NCI-H1105 (cell line): ENCODE results near the gene KRT33A.
"Not testable (repeated sequence)": the region's sequence is repeated elsewhere in the genome, so short reads cannot be mapped to it uniquely, and the experiment has no call there.

Source experiments
- DNase-seq: peaks from one replicate; lab custom pipeline; 2025; lab: John Stamatoyannopoulos, UW

KRT33A gene

DNA sequence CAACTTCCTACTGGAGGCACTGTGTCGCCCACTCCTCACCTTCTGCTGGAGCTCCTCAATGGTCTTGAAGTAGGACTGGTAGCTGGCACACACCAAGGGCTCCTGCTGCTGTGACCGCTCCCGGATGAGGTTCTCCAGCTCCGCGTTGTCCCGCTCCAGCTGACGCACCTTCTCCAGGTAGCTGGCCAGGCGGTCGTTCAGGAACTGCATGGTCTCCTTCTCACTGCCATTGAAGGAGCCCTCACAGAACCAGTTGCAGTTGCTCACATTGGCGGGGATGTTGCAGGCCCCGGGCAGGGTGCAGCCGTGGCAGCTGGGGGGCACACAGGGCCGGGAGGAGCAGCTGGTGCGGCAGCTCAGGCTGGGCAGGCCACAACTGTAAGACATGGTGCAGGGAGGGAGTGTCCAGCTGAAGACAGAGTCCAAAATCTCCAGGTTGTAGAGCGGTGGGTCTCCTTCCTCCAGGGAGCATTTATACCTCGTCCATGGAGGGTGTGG, at the start of gene KRT33A:
Gene KRT33A, minus strand, starts transcription at position 448 of the 498 bp plus-strand sequence. Its CDS starts 61 bp downstream, at position 387.
- not testable (repeated sequence) for DNase-seq

DNA sequence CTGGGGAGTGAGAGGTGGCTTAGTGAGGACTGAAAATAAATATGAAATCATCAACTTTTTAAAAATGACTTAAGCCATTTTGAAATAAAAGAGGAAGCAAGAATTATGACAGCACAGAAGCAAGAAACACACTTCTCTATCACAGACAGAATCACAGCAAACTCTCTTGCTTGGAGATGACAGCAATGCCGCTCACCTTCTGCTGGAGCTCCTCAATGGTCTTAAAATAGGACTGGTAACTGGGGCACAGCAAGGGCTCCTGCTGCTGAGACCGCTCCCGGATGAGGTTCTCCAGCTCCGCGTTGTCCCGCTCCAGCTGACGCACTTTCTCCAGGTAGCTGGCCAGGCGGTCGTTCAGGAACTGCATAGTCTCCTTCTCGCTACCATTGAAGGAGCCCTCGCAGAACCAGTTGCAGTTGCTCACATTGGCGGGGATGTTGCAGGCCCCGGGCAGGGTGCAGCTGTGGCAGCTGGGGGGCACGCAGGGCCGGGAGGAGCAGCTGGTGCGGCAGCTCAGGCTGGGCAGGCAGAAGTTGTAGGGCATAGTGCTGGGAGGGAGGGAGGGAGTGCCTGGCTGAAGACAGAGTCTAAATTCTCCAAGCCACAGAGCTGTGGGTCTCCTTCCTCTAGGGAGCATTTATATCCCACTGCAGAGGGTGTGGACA, 46.5 kb upstream of the KRT33A start, which contains the start of gene KRT31:
Gene KRT31, minus strand, starts transcription at position 613 of the 665 bp plus-strand sequence. Its CDS starts 69 bp downstream, at position 544.
- no peak for DNase-seq

GRCh38 chr17:41396340-41396739, 45.7 kb upstream of the KRT33A start:
- no peak for DNase-seq

GRCh38 chr17:41395611-41396010, 45.0 kb upstream of the KRT33A start:
- no peak for DNase-seq

- not testable (repeated sequence) for DNase-seq
These were observed 44.4 kb upstream of the KRT33A start for GRCh38 chr17:41395044-41395443.

DNA sequence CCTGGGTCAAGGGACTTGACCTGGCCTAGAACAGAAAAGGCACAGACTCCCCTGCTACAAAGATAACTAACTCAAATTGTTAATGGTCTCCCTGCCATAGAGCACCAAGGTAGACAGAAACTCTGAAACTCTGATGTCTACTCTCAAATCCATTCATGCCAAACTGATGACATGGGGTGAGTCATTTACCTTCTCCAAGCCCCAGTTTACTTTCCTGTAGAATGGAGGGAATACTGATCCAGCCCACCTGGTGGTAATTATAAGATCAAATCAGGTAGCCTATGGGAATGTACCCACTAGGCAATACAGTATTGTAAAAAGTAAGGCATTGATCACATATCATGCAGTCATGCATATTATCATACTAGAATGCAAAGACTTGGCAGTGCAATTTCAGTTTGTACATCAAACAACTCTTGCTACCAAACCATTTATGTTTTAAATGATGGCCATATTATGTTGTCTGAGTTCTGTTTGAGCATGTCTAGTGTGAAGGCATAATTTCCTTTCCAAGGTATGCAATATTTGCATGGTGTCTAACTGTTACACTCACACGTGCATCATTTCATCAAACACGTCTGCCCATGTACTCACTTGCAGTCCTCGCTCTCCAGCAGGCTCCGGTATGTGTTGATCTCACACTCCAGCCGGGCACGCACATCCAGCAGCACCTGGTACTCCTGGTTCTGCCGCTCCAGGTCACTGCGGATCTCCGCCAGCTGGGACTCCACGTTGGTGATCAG, 43.8 kb upstream of the KRT33A start:
- DNase-seq: no peak

GRCh38 chr17:41393826-41394225, 43.2 kb upstream of the KRT33A start:
- no peak for DNase-seq

DNA sequence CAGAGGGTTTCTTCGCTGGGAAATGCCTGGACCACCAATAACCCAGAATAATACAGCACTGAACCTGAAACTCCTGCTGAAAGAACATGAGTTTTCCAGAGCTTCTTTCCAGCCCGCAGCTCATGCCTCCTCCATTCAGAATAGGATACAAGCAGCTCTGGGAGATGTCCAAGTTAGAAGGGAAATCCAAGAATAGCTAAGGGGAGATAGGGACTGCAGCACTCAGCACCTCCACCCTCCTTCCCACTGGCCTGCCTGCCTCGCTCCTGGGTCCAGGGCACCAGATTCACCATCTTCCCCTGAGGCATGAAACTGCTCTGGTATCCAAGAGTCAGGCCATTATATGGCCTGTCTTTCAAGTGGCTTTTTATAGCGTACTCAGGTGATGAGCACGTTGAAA, 42.7 kb upstream of the KRT33A start:
- no peak for DNase-seq

DNA sequence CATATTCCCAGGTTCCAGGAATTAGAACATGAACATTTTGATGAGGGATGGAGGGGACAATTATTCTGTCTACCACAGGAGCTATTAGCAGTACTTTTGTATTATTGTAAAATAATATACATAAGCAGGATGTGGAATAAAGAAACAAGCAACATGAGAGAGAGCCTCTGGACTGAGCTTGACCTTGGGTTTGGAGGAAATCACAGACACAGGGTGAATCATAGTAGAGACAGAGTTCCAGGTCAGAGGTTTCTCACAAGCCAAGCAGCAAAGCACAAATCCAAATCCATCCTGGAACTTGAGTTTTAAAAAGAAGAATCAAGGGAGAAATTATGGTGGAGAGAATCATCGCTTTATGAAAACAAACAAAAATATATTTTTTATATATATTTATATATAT, 41.6 kb upstream of the KRT33A start:
- DNase-seq: no peak

GRCh38 chr17:41391535-41391934, 40.9 kb upstream of the KRT33A start:
- DNase-seq: no peak

- no peak for DNase-seq
These were observed 39.8 kb upstream of the KRT33A start for GRCh38 chr17:41390411-41390938.

DNA sequence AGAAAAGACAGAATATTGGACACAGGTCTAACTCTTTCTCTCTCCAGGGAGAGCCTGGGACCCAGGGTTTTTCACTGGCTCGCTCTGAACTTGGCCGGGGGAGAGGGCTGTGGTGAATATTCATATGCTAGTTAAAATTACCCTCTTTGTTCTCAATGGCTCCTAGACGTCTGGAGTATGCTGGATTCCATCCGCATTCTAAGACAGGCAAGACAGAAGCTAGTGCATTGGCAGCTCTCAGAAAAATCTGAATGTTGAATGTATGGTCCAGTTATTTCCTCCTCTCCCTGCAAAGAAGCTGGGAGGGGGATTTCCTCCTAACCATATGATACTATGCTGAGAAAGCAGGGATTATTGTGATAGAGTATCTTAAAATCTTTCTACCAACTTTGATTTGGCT, 37.0 kb upstream of the KRT33A start:
- DNase-seq: no peak

GRCh38 chr17:41386227-41386626, 35.6 kb upstream of the KRT33A start:
- no peak for DNase-seq

- DNase-seq: no peak
These were observed 33.1 kb upstream of the KRT33A start for GRCh38 chr17:41383690-41384089.

GRCh38 chr17:41382394-41382793, 31.8 kb upstream of the KRT33A start:
- no peak for DNase-seq

DNA sequence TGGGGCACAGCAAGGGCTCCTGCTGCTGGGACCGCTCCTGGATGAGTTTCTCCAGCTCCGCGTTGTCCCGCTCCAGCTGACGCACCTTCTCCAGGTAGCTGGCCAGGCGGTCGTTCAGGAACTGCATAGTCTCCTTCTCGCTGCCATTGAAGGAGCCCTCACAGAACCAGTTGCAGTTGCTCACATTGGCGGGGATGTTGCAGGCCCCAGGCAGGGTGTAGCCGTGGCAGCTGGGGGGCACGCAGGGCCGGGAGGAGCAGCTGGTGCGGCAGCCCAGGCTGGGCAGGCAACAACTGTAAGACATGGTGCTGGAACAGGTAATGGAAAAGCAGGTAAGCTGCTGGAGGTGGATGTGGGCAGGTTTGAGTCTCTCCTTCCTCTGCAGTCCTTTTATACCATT, 31.3 kb upstream of the KRT33A start, which contains the start of gene KRT34:
Gene KRT34, minus strand, starts transcription at position 364 of the 400 bp plus-strand sequence. Its CDS starts 60 bp downstream, at position 304.
- not testable (repeated sequence) for DNase-seq

GRCh38 chr17:41380091-41380490, 29.5 kb upstream of the KRT33A start:
- not testable (repeated sequence) for DNase-seq

DNA sequence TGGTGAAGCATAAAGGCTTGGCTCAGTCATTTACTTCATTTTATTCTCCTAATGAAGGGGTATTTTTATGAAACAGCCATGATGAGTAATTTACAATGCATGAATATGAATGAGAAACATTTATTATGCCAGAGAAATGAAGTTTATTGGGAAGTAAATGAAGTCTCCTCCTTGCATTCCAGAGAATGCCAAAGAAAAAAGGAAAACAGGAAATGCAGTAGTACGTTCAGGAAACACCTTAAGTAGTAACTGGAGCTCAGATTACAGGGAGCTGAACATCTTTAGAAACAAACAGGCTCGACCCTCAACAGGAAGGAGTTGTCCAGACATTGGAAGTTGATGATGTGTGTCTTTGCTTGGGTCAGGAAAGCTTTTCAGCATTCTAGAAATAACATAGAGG, 26.9 kb upstream of the KRT33A start:
- DNase-seq: no peak

GRCh38 chr17:41369713-41370112, 19.1 kb upstream of the KRT33A start, which contains the start of gene KRT33B:
Gene KRT33B, minus strand, starts transcription at chr17:41369813. Its CDS starts 63 bp downstream, at chr17:41369750.
- DNase-seq: no peak

GRCh38 chr17:41369023-41369422, 18.4 kb upstream of the KRT33A start:
- DNase-seq: no peak

GRCh38 chr17:41367426-41368075, 16.9 kb upstream of the KRT33A start:
- DNase-seq: no peak

DNA sequence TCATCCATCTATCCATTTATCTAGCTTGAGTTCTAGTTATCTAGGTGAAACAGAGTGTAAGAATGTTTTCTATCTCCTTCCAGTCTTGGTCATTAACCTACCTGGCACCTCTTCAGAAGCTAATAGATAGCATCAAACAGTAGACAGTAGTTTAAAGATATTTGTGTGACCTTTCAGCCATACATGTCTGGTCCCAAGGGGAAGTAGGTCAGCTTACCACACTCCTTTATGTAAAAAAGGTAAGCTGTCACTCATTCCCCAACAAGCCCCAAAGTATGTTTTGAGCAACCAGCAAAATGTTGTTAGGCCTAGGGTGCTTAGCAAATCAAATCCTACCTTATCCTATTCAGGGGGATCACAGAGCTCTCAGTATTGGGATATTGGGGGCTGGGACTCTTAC, 15.4 kb upstream of the KRT33A start:
- no peak for DNase-seq
